SK-N-SH (cell line): ENCODE measurements around the gene TSC22D2. TPM values are rescaled to one million over a fixed set of nuclear protein-coding genes. Genes with fewer than 3 reads are reported as not detected.

Experiments used
- CTCF ChIA-PET: fragments of 300-600, 350-600 bp; formaldehyde crosslinking; extraction: SDS; loops from one replicate; lab custom pipeline; 2021; lab: Yijun Ruan, JAX
- POLR2A ChIA-PET: fragments of 350-600 bp; sonication (Branson Sonifier 250); formaldehyde crosslinking; extraction: SDS; loops from one replicate; lab custom pipeline; 2020; ENCODE audit warnings: antibody characterized with exemption, inconsistent platforms; lab: Yijun Ruan, JAX
- DNase-seq: peaks from one replicate; pipeline ENCODE4 v3.0.0; 2012
- H2AFZ ChIP-seq: fragments of 200-600 bp; sonication (generic); 2 replicates; pipeline ENCODE4 v1.8.1; 2016; ENCODE audit warnings: antibody characterized with exemption, mild to moderate bottlenecking, low read depth
- H3F3A ChIP-seq: fragments of 200-600 bp; sonication (generic); replicated peaks from 2 replicates; pipeline ENCODE3; 2016; ENCODE audit warnings: antibody characterized with exemption, mild to moderate bottlenecking; ENCODE audit not compliant: insufficient read depth
- H3K27ac ChIP-seq, 2 experiments: fragments of 200-500 bp in 1 of 2; fragments of 200-600 bp in 1 of 2; sonication (Bioruptor generic) in 1 of 2; sonication (generic), shearing (Covaris generic) in 1 of 2; 2 replicates each; pipeline versions ENCODE4 v1.5.1 to v1.6.1; 2014 to 2016; ENCODE audit warnings: low read depth in 2 of 2, inconsistent platforms in 1 of 2, low read length in 1 of 2, mild to moderate bottlenecking in 1 of 2, mixed read lengths in 1 of 2
- H3K27me3 ChIP-seq: fragments of 200-600 bp; sonication (generic), shearing (Covaris generic); 2 replicates; pipeline ENCODE4 v1.6.1; 2016; ENCODE audit warnings: mixed run types; ENCODE audit not compliant: insufficient read depth
- H3K36me3 ChIP-seq, 2 experiments: fragments of 200-500 bp in 1 of 2; fragments of 200-600 bp in 1 of 2; sonication (Bioruptor generic) in 1 of 2; sonication (generic) in 1 of 2; replicated peaks in 1 of 2; 2 replicates each; pipeline versions ENCODE3 to v1.5.1; 2014 to 2016; ENCODE audit warnings: low read length in 1 of 2, mild to moderate bottlenecking in 1 of 2; ENCODE audit not compliant: insufficient read depth in 2 of 2, control insufficient read depth in 1 of 2
- H3K4me1 ChIP-seq, 2 experiments: fragments of 200-500 bp in 1 of 2; fragments of 200-600 bp in 1 of 2; sonication (Bioruptor generic) in 1 of 2; sonication (generic), shearing (Covaris generic) in 1 of 2; 2 replicates each; pipeline versions ENCODE4 v1.5.1 to v1.6.1; 2014 to 2016; ENCODE audit warnings: low read depth in 1 of 2, low read length in 1 of 2, mixed run types in 1 of 2; ENCODE audit not compliant: insufficient read depth in 2 of 2, control insufficient read depth in 1 of 2
- H3K4me2 ChIP-seq: fragments of 200-600 bp; sonication (generic), shearing (Covaris generic); 2 replicates; pipeline ENCODE4 v1.6.1; 2017; ENCODE audit warnings: mixed run types
- H3K4me3 ChIP-seq, 2 experiments: fragments of 200-500 bp in 1 of 2; fragments of 200-600 bp in 1 of 2; sonication (Bioruptor generic) in 1 of 2; sonication (generic), shearing (Covaris generic) in 1 of 2; 2 replicates each; pipeline versions ENCODE4 v1.5.1 to v1.8.1; 2014 to 2016; ENCODE audit warnings: low read depth in 2 of 2, inconsistent platforms in 1 of 2, low read length in 1 of 2, mild to moderate bottlenecking in 1 of 2, mixed read lengths in 1 of 2, moderate library complexity in 1 of 2
- H3K79me2 ChIP-seq: fragments of 200-600 bp; sonication (generic); 2 replicates; pipeline ENCODE4 v1.8.1; 2017; ENCODE audit warnings: mild to moderate bottlenecking; ENCODE audit not compliant: insufficient read depth
- H3K9ac ChIP-seq: fragments of 200-600 bp; sonication (generic); 2 replicates; pipeline ENCODE4 v1.6.1; 2017; ENCODE audit warnings: mixed run types
- H3K9me2 ChIP-seq: fragments of 200-600 bp; sonication (generic); 2 replicates; pipeline ENCODE4 v1.6.1; 2017; ENCODE audit warnings: mixed run types
- H3K9me3 ChIP-seq: fragments of 200-600 bp; sonication (generic); 2 replicates; pipeline ENCODE4 v1.6.1; 2017; ENCODE audit warnings: mixed run types, mild to moderate bottlenecking, moderate library complexity
- H4K20me1 ChIP-seq: fragments of 200-600 bp; sonication (generic); 2 replicates; pipeline ENCODE4 v1.6.1; 2017; ENCODE audit warnings: mild to moderate bottlenecking, mixed run types; ENCODE audit not compliant: insufficient read depth
- EZH2phosphoT487 ChIP-seq: fragments of 200-600 bp; sonication (generic); IDR thresholded peaks from 2 replicates; pipeline ENCODE4 v1.6.1; 2017; ENCODE audit warnings: low read depth, mixed run types, mild to moderate bottlenecking, antibody characterized with exemption, moderate library complexity, borderline replicate concordance
- FOXM1 ChIP-seq: IDR thresholded peaks from 2 replicates; pipeline ENCODE4 v1.4.0; 2012; ENCODE audit warnings: low read depth, mild to moderate bottlenecking
- GABPA ChIP-seq: IDR thresholded peaks from 2 replicates; pipeline ENCODE4 v1.4.0; 2012; ENCODE audit warnings: low read depth, mild to moderate bottlenecking
- JUND ChIP-seq: IDR thresholded peaks from 2 replicates; pipeline ENCODE4 v1.4.0; 2012
- MEF2A ChIP-seq: IDR thresholded peaks from 2 replicates; pipeline ENCODE4 v1.4.0; 2012; ENCODE audit warnings: low read depth, borderline replicate concordance
- NFIC ChIP-seq: IDR thresholded peaks from 2 replicates; pipeline ENCODE4 v1.4.0; 2012; ENCODE audit warnings: borderline replicate concordance
- NRF1 ChIP-seq: IDR thresholded peaks from 2 replicates; pipeline ENCODE4 v1.6.1; 2012; ENCODE audit warnings: low read depth, mild to moderate bottlenecking, low read length
- POLR2AphosphoS5 ChIP-seq: IDR thresholded peaks from 2 replicates; pipeline ENCODE4 v1.6.1; 2012; ENCODE audit warnings: low read depth, low read length
- RAD21 ChIP-seq: IDR thresholded peaks from 2 replicates; pipeline ENCODE4 v1.6.1; 2012; ENCODE audit warnings: mild to moderate bottlenecking, low read length
- RXRA ChIP-seq: IDR thresholded peaks from 2 replicates; pipeline ENCODE4 v1.4.0; 2012; ENCODE audit warnings: low read depth, mild to moderate bottlenecking, borderline replicate concordance
- SIN3A ChIP-seq: IDR thresholded peaks from 2 replicates; pipeline ENCODE4 v1.6.1; 2012; ENCODE audit warnings: low read depth, mild to moderate bottlenecking, low read length, moderate library complexity, borderline replicate concordance
- TCF12 ChIP-seq: IDR thresholded peaks from 2 replicates; pipeline ENCODE4 v1.4.0; 2012
- TEAD4 ChIP-seq: IDR thresholded peaks from 2 replicates; pipeline ENCODE4 v1.4.0; 2012; ENCODE audit warnings: mild to moderate bottlenecking, borderline replicate concordance; ENCODE audit not compliant: insufficient read depth
- WGBS: methylation state at CpG from one replicate; pipeline ENCODE4 v1.1.6; 2017; ENCODE audit warnings: low lambda C conversion rate; 5-methylcytosine and 5-hydroxymethylcytosine counted together
- polyA plus RNA-seq, 3 experiments: library from polyadenylated mRNA; depleted of rRNA; stranded (reverse); fragments of >200 nt; gene quantifications; 2 replicates each; pipeline ENCODE4 v1.2.3, GENCODE V29; 2012
- TF ChIP-seq, protein P1 (sequence below): IDR thresholded peaks from 2 replicates; pipeline ENCODE4 v1.4.0; 2012; ENCODE audit warnings: low read depth, borderline replicate concordance
- TF ChIP-seq, protein P2 (sequence below): IDR thresholded peaks from 2 replicates; pipeline ENCODE4 v1.4.0; 2012; ENCODE audit warnings: low read depth, borderline replicate concordance
- TF ChIP-seq, protein P3 (sequence below): fragments of 200-600 bp; sonication (generic); IDR thresholded peaks from 2 replicates; pipeline ENCODE4 v1.6.1; 2017; ENCODE audit warnings: antibody characterized with exemption, mild to moderate bottlenecking, moderate library complexity
- TF ChIP-seq, protein P4 (sequence below): IDR thresholded peaks from 2 replicates; pipeline ENCODE4 v1.6.1; 2012; ENCODE audit warnings: mild to moderate bottlenecking, low read depth, low read length, moderate library complexity

TSC22D2 gene
- polyA plus RNA-seq, 1 of the 3 experiments (the other 2 are of a cell fraction), result 4.8 TPM

DNA sequence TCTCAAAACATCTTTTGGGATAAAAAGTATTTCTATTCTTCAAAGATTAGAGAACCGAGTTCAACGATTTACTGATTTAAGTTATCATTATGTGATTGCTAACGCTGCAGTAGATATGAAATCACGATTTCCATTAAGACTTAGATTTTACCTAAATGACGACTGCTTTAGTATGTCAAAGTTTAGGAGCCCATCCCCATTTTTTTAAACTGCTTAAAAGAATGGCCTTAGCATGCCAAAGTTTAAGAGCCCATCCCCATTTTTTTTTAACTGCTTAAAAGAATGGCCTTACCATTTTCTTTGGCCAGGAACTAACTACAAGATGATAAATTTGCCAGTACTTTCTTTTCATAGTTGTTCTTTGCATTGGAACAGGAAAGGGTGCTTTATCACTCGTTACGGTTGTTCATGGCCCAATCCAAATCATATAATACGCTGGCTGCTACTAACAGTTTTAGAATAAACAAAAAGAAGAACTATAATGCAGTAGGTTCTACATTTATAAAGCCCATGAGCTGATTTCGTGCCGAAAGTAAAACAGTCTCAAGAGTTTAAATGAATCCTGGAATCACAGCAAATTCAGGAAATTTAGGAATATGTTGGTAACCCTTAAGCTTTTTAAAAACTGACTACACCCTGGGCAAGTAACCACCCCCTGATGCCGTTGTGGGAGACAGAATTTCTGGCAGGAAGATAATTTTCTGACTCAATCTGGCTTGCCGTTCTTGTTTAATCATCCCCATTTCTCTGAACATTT, 869 bp upstream of the TSC22D2 start:
- Histone ChIP-seq H3K36me3 (peaks cover 6 to 9% of the 10 kb centered on the region in 2 experiments), H3K27me3 (no peaks in the 10 kb centered on the region), H3K9me2 (no peaks in the 10 kb centered on the region), H3K9me3 (no peaks in the 10 kb centered on the region), H3K4me2 (peak overlapping the region; percentile 90), H3K27ac (peak overlapping the region; percentile 96 to 97), H3K79me2 (peaks cover 50% of the 10 kb centered on the region), H3K4me3 (peak overlapping the region; percentile 87 to 91), H2AFZ (peak overlapping the region; percentile 85), H4K20me1 (peaks cover 33% of the 10 kb centered on the region), H3K9ac (peak overlapping the region; percentile 95), H3K4me1 (no peaks in the 10 kb centered on the region; a peak in 2 of 4 replicates), H3F3A (peaks cover 7% of the 10 kb centered on the region)
- ChIA-PET CTCF (interaction anchor here (0.9 to 2.0 kb wide), 3 partner anchors 10 to 121 kb away, joined by 4 to 5 read pairs (median 5); no protein-coding TSS in a partner anchor), POLR2A (interaction anchor here (1.4 kb wide), 1 partner anchor 88 kb away, joined by 4 read pairs; no protein-coding TSS in a partner anchor)
- peak; percentile 26 for DNase-seq
- 42% methylated on average over 12 of the region's 12 CpGs for WGBS
- TF ChIP-seq NFIC (no peak), TEAD4 (no peak), EZH2phosphoT487 (no peak), MEF2A (no peak), RXRA (no peak), FOXM1 (no peak), GABPA (no peak), NRF1 (no peak)
- TF ChIP-seq, protein P1, sequence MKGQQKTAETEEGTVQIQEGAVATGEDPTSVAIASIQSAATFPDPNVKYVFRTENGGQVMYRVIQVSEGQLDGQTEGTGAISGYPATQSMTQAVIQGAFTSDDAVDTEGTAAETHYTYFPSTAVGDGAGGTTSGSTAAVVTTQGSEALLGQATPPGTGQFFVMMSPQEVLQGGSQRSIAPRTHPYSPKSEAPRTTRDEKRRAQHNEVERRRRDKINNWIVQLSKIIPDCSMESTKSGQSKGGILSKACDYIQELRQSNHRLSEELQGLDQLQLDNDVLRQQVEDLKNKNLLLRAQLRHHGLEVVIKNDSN, result no peak
- TF ChIP-seq, protein P2, sequence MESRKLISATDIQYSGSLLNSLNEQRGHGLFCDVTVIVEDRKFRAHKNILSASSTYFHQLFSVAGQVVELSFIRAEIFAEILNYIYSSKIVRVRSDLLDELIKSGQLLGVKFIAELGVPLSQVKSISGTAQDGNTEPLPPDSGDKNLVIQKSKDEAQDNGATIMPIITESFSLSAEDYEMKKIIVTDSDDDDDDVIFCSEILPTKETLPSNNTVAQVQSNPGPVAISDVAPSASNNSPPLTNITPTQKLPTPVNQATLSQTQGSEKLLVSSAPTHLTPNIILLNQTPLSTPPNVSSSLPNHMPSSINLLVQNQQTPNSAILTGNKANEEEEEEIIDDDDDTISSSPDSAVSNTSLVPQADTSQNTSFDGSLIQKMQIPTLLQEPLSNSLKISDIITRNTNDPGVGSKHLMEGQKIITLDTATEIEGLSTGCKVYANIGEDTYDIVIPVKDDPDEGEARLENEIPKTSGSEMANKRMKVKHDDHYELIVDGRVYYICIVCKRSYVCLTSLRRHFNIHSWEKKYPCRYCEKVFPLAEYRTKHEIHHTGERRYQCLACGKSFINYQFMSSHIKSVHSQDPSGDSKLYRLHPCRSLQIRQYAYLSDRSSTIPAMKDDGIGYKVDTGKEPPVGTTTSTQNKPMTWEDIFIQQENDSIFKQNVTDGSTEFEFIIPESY, result no peak

DNA sequence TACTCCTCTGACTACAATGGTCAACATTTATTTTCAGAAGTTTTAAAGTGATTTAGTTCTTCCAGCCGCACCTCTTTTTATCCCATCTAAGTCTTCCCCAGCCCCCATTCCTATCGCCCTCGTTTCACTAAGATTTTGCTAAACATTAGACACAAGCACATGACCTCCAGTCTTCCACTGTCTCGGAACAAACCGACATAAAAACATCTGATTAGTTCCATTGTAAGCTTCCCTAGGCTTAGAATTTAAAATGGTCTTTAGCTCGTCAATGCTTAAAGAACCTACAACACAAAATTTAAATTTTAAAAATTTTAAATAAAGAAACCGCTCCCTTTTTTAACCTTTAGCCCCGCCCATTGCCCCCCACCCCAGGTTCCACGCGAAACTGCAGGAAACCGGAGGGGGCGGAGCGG, 284 bp upstream of the TSC22D2 start:
- Histone ChIP-seq H3K27ac (peak overlapping the region; percentile 96 to 97), H3K79me2 (peaks cover 56% of the 10 kb centered on the region), H3K9me3 (no peaks in the 10 kb centered on the region), H4K20me1 (peaks cover 39% of the 10 kb centered on the region), H3K9ac (peak overlapping the region; percentile 95), H3K9me2 (no peaks in the 10 kb centered on the region), H3K4me2 (peak overlapping the region; percentile 90), H2AFZ (peak overlapping the region; percentile 85), H3K4me3 (peak overlapping the region; percentile 87 to 91), H3K36me3 (peaks cover 6 to 9% of the 10 kb centered on the region in 2 experiments), H3K4me1 (no peaks in the 10 kb centered on the region; a peak in 2 of 4 replicates), H3F3A (peaks cover 7% of the 10 kb centered on the region), H3K27me3 (no peaks in the 10 kb centered on the region)
- WGBS, result under 1% methylated on average over 11 of the region's 13 CpGs
- ChIA-PET CTCF (interaction anchor here (0.6 to 2.0 kb wide), 3 partner anchors 9 to 156 kb away, joined by 4 to 5 read pairs (median 5); no protein-coding TSS in a partner anchor), POLR2A (interaction anchor here (1.4 kb wide), 1 partner anchor 87 kb away, joined by 4 read pairs; no protein-coding TSS in a partner anchor)
- DNase-seq, result no peak
- TF ChIP-seq TCF12, result no peak
- TF ChIP-seq SIN3A, result no peak
- 0 out of 2 replicates have a peak, but pooled peaks have one; percentile 2 for TF ChIP-seq RAD21
- no peak for TF ChIP-seq POLR2AphosphoS5
- TF ChIP-seq JUND, result no peak
- TF ChIP-seq, protein P1, result peak; percentile 28; the same call in 1 of the 2 replicates
- TF ChIP-seq NRF1, result no peak
- TF ChIP-seq, protein P3, sequence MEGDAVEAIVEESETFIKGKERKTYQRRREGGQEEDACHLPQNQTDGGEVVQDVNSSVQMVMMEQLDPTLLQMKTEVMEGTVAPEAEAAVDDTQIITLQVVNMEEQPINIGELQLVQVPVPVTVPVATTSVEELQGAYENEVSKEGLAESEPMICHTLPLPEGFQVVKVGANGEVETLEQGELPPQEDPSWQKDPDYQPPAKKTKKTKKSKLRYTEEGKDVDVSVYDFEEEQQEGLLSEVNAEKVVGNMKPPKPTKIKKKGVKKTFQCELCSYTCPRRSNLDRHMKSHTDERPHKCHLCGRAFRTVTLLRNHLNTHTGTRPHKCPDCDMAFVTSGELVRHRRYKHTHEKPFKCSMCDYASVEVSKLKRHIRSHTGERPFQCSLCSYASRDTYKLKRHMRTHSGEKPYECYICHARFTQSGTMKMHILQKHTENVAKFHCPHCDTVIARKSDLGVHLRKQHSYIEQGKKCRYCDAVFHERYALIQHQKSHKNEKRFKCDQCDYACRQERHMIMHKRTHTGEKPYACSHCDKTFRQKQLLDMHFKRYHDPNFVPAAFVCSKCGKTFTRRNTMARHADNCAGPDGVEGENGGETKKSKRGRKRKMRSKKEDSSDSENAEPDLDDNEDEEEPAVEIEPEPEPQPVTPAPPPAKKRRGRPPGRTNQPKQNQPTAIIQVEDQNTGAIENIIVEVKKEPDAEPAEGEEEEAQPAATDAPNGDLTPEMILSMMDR, result no peak
- TF ChIP-seq, protein P4, sequence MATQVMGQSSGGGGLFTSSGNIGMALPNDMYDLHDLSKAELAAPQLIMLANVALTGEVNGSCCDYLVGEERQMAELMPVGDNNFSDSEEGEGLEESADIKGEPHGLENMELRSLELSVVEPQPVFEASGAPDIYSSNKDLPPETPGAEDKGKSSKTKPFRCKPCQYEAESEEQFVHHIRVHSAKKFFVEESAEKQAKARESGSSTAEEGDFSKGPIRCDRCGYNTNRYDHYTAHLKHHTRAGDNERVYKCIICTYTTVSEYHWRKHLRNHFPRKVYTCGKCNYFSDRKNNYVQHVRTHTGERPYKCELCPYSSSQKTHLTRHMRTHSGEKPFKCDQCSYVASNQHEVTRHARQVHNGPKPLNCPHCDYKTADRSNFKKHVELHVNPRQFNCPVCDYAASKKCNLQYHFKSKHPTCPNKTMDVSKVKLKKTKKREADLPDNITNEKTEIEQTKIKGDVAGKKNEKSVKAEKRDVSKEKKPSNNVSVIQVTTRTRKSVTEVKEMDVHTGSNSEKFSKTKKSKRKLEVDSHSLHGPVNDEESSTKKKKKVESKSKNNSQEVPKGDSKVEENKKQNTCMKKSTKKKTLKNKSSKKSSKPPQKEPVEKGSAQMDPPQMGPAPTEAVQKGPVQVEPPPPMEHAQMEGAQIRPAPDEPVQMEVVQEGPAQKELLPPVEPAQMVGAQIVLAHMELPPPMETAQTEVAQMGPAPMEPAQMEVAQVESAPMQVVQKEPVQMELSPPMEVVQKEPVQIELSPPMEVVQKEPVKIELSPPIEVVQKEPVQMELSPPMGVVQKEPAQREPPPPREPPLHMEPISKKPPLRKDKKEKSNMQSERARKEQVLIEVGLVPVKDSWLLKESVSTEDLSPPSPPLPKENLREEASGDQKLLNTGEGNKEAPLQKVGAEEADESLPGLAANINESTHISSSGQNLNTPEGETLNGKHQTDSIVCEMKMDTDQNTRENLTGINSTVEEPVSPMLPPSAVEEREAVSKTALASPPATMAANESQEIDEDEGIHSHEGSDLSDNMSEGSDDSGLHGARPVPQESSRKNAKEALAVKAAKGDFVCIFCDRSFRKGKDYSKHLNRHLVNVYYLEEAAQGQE, result no peak
